Keratinocyte (primary cell): Measurements from ENCODE around the gene GNB4.

Experiments used
- EZH2 ChIP-seq: IDR thresholded peaks from one replicate; pipeline ENCODE4 v1.6.1; 2012; ENCODE audit warnings: inconsistent platforms, mild to moderate bottlenecking, low read length, moderate library complexity
- TF ChIP-seq, protein P1 (sequence below), 3 experiments: IDR thresholded peaks in 1 of 3; conservative IDR thresholded peaks in 1 of 3; optimal IDR thresholded peaks in 1 of 3; 2 replicates in 2 of 3; 3 replicates in 1 of 3; pipeline versions ENCODE3 to v1.5.1; 2011; ENCODE audit warnings: low read length in 3 of 3, mild to moderate bottlenecking in 3 of 3, moderate library complexity in 2 of 3, control low read depth in 1 of 3, inconsistent platforms in 1 of 3; ENCODE audit not compliant: insufficient read depth in 2 of 3; ENCODE audit errors: extremely low read depth in 1 of 3

DNA sequence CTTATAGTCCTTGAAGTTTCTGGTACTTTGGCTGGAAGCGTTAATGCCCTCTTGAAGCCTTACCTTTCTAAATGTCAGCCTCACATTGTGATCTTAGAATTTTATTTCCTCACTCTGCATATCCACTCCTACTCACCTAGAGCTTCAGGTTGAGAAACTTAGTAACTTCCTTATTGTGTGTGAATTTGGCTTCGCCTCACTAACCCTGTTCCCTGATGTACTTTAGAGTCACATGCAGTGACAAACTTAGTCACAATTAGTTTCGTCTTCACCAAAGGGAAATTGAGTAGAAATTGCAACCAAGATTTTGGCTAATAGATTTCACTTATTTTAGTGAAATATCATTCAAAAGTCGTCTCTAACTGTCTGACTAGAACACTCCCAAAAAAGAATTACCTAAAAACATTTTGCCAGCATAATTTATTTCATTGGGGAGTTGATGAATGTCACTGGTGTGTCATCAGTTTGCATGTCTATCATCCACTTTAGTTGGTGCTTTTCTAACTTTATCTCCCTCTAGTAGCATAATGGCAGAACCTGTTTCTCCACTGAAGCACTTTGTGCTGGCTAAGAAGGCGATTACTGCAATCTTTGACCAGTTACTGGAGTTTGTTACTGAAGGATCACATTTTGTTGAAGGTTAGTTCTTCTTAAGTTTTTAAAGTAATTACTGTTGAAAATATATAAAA is 102.8 kb downstream of the GNB4 start:
- TF ChIP-seq, protein P1, sequence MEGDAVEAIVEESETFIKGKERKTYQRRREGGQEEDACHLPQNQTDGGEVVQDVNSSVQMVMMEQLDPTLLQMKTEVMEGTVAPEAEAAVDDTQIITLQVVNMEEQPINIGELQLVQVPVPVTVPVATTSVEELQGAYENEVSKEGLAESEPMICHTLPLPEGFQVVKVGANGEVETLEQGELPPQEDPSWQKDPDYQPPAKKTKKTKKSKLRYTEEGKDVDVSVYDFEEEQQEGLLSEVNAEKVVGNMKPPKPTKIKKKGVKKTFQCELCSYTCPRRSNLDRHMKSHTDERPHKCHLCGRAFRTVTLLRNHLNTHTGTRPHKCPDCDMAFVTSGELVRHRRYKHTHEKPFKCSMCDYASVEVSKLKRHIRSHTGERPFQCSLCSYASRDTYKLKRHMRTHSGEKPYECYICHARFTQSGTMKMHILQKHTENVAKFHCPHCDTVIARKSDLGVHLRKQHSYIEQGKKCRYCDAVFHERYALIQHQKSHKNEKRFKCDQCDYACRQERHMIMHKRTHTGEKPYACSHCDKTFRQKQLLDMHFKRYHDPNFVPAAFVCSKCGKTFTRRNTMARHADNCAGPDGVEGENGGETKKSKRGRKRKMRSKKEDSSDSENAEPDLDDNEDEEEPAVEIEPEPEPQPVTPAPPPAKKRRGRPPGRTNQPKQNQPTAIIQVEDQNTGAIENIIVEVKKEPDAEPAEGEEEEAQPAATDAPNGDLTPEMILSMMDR (optimal IDR thresholded peaks at IDR 0.05 in 1 of 3, IDR thresholded peaks at IDR 0.05 in 1 of 3, conservative IDR thresholded peaks at IDR 0.05 in 1 of 3; ENCODE audit: extremely low read depth in 1 of 3, insufficient read depth in 2 of 3, low read length in 3 of 3) = no peak
- no peak for TF ChIP-seq EZH2
